Stromal cell of bone marrow (primary cell): Measurements from ENCODE around the gene INTS3.
"Not testable (repeated sequence)": the region's sequence is repeated elsewhere in the genome, so short reads cannot be mapped to it uniquely, and the experiment has no call there.

ENCODE experiments used
- DNase-seq: peaks from one replicate; pipeline ENCODE4 v3.0.0-alpha.2; 2012; ENCODE audit warnings: low read depth

Gene INTS3

DNA sequence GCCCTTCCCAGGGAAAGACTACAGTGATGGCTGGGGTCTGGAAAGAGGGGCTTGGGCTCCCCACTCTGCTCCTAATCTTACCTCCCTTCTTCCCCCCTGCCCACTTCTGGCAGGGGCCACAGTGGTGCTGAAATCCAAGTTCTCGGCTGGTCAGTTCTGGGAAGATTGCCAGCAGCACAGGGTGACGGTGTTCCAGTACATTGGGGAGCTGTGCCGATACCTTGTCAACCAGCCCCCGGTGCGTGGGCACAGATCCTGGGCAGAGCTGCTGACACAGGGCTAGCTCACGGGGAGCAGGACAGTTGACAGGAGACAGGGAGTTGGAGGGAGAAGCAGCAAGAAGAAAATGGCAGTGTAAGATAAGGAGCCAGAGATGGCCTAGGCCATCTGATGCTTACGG, 49.8 kb downstream of the INTS3 start:
- DNase-seq, result no peak

DNA sequence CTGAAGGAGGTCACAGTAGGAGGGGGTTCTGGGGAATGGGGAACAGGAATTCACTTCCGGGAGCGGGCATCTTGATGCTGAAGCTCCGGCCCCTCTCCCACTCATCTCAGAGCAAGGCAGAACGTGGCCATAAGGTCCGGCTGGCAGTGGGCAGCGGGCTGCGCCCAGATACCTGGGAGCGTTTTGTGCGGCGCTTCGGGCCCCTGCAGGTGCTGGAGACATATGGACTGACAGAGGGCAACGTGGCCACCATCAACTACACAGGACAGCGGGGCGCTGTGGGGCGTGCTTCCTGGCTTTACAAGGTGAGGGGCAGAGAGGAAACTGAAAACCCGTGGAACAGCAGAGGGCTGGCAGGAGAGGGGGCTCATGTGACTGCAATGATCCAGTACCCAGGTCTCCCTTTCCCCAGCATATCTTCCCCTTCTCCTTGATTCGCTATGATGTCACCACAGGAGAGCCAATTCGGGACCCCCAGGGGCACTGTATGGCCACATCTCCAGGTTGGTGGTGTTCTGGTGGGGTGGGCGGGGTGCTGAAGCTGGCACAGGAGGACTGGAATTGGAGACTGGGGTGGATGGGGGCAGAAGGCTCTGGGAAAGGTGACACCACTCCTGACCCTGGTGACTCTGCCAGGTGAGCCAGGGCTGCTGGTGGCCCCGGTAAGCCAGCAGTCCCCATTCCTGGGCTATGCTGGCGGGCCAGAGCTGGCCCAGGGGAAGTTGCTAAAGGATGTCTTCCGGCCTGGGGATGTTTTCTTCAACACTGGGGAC, 50.4 kb downstream of the INTS3 start:
- no peak for DNase-seq

DNA sequence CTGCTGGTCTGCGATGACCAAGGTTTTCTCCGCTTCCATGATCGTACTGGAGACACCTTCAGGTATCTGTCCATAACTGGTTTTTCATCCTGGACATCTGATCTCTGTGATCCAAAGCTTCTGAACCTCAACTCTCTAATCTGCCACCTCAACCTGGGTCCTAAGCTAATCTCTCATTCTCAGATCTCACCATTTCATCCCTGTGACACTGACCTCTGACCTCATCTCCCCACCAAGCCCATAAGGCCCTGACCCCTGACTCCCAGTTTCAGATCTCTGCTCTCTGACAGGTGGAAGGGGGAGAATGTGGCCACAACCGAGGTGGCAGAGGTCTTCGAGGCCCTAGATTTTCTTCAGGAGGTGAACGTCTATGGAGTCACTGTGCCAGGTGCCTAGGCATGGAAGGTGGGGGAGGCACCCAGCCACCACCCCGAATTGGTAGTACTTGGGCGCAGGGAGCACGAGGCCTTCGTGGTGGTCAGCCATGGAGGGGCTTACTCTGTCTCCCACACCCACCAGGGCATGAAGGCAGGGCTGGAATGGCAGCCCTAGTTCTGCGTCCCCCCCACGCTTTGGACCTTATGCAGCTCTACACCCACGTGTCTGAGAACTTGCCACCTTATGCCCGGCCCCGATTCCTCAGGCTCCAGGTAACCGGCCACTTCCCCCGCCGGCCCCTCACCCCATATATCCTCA, 51.1 kb downstream of the INTS3 start:
- DNase-seq, result no peak

DNA sequence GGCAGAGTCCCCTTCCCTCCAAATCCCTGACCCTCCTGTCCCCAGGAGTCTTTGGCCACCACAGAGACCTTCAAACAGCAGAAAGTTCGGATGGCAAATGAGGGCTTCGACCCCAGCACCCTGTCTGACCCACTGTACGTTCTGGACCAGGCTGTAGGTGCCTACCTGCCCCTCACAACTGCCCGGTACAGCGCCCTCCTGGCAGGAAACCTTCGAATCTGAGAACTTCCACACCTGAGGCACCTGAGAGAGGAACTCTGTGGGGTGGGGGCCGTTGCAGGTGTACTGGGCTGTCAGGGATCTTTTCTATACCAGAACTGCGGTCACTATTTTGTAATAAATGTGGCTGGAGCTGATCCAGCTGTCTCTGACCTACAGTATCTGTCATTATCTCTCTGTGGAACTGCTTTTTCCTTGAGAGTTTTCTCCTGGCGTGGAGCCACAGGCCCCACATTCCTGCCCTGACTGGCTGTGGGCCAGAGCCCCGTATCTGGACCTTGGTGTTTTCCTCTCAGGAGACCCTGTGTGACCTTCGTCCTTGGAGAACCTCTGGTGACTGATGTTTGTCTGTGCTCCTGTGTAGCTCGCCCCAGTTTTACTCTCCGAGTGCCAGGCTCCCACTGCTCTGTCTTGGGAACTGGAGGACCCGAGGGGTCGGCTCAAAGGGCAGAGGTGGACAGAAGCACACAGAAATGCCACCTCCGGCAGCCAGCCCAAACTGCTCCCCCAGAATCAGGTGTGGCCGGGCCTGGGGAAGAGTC, 52.1 kb downstream of the INTS3 start:
- no peak for DNase-seq

DNA sequence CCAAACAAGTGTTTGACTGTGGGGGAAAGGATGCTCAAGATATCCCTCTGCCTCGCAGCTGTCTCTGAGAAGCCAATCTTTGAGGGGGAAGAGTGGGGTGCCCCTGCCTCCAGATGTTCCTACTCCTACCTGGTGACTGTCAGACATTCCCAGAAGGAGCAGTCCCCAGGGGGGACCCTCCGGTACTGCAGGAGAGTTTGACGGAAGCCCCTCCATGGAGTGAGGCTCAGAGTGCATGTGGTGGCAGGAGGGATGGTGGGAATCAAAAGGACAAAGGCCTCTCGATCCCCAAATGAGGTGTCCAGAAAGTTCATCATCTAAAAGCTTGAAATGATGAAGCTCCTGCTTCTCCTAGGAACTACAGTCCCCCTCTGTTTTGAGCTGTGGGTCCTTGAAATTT, 52.7 kb downstream of the INTS3 start:
- DNase-seq, result no peak

DNA sequence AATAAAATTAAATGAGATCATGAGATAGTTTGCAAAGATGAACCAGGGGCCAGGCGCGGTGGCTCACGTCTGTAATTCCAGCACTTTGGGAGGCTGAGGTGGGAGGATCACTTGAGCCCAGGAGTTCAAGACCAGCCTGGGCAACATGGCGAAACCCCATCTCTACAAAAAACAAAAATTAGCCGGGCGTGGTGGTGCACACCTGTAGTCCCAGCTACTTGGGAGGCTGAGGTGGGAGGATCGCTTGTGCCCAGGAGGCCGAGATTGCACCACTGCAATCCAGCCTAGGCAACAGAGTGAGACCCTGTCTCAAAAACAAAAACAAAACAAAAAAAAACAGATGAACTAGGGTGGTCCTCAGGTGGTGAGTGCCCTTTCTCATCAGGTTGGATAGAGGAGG, 54.8 kb downstream of the INTS3 start:
- not testable (repeated sequence) for DNase-seq

DNA sequence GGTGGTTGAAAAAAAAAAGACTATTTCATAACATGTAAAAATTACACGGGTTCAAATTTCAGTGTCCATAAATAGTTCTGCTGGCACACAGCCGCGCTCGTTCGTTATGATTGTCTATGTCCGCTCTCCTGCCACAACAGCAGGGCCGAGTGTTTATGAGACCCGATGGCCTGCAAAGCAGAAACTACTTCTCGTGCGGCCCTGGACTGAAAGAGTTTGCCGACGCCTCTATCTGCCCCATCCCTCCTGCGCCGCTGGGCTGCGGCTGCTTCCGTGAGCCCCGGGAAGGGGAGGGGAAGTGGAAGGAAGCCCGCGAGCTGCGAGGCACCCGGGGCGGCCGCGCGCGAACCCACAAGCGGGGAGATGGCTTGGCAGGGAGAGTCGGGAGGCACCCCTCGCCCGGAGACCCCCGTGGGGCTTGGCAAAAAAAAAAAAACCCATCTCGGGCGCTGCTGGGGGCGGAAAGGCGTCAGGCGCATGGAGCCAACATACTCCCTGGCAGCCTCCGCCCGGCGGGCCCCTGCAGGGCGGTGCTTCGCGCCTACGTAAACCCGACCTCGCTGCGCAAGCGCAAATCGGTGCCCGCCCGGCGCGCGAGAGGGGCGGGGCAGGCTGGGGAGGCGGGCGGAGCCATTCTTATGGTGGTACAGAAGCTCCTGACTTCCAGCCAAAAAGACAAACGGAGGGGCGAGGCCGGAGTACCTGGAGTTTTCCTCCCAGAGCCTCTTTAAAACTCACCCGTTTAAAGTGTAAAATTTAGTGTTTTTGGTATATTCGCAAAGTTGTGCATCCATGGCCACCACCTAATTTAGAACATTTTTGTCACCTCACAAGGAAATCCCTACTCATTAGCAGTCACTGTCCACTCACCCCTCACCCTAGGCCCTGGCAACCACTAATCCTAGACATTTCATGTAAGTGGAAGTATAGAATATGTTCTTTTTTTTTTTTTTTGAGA, 55.7 kb downstream of the INTS3 start:
- peak; percentile 73 for DNase-seq

DNA sequence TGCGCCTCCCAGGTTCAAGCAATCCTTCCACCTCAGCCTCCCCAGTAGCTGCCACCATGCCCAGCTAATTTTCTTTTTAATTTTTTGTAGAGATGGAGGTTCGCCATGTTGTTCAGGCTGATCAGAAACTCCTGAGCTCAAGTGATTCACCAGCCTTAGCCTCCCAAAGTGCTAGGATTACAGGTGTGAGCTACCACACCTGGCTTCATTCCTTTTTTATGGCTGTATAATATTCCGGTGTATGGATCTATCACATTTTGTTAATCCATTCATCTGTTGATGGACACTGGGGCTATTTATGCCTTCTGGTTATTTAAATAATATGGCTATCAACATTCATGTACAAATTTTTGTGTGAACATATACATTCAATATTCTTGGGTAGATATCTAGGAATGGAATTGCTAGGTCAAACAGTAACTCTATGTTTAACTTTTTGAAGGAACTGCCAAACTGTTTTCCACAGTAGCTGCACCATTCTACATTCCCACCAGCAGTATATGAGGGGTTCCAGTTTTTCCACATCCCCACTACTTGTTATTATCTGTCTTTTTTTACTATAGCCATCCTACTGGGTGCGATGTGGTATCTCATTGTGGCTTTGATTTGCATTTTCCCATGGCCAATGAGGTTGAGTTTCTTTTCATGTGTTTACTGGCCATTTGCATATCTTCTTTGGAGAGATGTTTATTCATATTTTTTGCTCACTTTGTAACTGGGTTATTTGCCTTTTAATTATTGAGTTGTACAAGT, 58.4 kb downstream of the INTS3 start:
- DNase-seq, result no peak

DNA sequence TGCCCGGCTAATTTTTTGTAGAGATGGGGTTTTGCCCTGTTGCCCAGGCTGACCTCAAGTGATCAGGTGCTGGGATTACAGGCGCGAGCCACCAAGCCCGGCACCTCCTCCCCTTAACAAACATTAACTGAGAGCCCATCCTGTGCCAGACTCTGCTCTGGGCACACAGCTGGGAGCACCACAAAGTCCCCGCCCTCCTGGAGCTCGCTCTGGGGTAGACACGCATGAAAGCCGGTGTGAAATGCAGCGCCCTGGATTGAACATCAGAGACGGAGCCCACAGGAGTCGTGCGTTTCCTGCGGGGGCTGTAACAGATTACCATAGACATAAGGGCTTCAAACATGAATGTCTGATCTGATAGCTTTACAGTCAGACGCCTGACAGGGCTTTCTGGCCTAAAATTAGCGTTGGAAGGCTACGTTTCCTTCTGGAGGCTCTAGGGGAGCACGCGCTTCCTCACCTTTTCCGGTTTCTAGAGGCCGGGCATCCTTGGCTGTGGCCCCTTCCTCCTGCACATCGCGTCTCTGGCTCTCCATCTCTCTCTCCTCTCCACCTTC, 61.7 kb downstream of the INTS3 start:
- DNase-seq, result no peak

DNA sequence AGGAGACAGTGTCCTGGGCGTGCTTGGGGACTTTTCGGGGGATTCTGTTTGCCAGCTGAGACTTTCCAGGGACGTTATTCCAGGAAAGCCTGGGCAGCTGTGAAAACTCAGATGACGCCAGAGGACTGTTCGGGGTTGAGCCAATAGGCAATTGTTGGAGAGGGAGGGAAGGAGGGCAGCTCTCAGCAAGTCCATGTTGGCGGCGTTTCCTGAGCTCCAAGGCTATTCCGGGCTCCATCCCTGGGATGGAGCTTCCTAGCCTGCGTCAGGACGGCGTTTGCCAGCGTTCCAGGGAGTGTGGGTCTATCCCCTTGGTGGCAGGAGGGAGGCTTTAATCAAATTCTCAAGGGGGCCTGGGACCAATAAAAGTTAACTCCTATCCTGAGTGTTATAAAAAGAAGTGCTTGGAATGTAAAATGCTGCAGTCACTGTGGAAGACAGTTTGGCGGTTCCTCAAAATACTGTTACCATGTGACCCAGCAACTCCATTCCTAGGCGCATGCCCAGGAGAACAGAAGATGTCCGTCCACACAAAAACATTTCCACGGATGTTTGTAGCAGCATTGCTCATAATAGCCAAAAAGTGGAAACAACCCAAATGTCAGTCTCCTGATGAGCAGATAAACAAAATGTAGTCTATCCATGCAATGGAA, 62.6 kb downstream of the INTS3 start:
- DNase-seq, result peak; percentile 84

DNA sequence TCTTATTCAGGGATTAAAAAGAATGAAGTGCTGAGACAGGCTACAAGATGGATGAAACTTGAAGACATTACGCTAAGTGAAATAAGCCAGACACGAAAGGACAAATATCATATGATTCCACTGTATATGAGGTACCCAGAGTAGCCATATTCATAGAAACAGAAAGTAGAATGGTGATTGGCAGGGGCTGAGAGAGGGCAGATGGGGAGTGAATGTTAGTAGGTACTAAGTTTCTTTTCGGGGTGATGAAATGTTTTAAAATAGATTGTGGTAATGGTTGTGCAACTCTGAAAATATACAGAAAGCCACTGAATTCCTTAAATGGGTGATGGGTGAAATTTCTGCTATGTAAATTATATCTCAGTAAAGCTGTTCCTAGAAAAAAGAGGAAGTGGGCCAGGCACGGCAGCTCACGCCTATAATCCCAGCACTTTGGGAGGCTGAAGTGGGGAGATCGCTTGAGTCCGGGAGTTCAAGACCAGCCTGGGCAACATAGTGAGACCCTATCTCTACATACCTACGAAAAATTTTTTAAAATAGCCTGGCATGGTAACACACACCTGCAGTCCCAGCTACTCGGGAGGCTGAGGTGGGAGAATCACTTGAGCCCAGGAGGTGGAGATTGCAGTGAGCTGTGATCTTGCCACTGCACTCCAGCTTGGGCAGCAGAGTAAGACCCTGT, 63.3 kb downstream of the INTS3 start:
- DNase-seq, result peak; percentile 84

DNA sequence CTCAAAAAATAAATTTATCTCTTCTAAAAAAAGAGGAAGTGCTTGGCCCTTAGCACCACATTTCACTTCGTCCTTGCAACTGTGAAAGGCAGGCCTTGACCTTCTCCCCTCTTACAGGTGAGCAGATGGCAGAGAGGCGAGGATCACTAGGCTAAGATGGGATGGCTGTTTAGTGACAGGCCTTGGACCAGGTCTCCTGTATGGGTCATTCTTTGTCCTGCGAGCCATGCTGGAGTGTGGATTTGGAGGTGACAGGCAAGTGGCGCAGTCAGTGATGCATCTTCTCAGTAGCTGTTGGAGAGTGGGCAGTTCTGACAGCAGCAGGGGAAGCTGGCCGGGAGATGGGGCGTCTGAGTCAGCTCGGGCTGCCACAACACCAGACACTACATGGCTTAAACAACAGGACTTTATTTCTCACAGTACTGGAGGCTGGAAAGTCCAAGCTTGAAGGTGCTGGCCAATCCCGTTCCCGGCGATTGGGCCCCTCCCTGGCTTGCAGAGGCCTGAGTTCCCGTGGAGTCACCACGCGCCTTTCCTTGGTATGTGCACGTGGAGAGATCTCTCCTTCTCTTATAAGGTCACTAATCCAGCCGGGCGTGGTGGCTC, 63.9 kb downstream of the INTS3 start:
- DNase-seq, result no peak

DNA sequence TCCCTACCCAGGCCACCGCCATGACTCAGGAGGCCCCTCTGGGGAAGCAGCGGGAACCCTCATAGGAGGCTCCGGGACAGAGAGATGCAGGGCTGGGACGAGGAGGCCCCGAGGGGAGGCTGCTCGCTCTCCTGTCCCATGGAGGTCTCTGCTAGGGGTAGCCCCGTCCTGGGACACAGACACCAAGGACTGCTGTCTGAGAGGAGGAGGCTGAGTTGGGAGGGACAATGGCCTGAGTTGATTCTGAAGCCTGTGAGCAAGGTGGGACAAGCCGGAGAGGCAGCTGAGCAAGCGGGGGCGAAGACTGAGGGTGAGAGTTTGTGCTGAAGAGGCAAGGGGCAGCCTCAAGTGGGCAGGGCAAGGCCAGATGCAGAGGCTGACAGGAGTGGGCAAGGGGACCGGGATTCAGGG, 64.8 kb downstream of the INTS3 start:
- DNase-seq, result no peak

DNA sequence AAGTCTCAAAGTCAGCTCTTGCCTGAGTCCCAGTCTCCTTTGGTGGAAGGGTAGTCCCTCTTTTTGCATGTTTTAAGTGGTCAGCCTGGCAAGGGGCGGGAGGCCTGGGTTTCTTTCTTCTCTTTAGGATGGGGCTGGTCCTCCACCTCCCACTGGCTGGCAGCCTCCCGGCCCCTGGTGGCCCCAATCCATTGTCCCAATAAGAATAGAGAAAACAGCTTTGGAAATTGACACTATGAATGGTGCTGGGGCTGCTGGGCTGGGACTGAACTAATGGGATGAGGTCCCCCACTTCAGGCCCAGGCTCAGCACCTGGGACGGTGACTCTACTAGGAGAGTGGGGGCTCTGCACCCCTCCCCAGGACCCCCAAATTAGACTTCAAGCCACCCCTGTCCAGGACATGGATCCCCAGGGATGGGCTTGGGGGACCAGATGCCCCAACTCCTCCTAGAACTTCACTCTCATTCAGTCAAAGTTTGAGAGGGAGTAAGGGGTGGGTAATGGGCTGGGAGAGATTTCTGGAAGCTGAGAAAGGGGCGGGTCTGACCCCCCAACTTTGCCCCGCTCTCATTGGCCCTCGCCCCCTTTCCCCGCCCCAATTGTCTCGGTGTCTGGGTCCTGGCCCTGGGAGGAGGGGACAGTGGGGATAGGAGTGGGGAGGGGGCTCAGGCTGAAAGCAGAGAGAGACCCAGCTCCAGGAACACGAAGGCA, 65.6 kb downstream of the INTS3 start:
- DNase-seq, result no peak

DNA sequence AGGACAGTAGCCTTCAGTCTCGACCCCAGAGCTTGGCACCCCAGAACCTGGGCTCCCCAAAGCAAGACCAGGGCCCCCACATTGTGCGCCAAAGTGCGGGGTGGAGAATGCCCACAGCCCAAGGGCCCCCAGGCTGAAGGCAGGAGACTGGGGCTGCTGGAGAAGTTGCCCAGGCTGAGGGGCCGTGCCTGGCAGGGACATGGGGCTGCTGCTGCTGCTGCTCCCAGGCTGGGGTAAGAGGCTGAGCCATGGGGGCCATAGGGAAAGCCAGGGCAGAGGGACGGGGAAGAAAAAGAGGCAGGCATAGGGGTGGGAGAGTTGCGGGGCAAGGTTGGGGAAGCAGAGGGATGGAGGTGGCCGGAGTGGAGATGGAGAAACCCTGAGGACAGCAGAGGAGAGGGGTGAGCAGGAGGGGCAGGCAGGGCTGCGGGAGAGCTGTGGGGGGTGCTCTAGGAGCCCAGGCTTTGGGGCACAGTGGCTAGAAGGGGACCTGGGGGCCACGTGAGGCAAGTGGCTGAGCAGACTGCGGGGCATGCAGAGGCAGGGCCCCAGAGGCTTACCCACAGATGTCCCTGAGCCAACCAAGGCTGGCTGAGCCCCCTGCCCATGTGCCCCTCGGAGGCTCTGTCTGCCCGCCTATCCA, 66.2 kb downstream of the INTS3 start:
- no peak for DNase-seq

DNA sequence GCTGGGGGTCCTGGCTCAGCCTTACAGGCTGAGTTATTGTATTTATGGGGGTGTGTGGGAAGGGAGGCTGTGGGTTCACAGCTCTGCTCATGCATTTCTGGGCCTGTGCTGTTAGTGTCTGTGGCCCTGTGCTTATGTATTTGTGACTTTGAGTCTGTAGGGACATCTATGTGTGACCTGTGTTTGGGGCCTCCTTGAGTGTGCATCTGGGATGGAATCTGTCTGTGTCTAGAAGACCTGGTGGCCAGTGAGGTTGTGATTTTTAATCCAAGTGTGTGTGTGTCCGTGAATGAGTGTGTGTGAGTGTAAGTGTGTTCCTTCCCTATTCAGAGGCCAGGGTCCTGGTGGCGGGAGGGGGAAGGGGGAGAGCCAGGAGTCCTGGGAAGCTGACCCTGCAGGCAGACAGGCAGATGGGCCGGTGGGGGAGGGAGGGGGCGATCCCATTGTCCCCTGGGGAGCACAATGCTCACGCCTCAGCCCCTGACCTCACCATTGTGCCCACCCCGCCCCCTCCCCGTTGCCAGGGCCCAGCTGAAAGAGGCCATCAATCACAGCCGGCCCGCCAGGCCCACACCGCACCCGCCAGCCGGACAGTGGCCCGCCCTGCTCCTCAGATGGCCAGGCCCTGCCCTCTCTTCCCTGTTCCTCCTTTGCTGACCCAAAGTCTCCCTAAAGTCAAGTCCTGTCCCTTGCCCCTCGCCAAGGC, 66.9 kb downstream of the INTS3 start:
- no peak for DNase-seq

DNA sequence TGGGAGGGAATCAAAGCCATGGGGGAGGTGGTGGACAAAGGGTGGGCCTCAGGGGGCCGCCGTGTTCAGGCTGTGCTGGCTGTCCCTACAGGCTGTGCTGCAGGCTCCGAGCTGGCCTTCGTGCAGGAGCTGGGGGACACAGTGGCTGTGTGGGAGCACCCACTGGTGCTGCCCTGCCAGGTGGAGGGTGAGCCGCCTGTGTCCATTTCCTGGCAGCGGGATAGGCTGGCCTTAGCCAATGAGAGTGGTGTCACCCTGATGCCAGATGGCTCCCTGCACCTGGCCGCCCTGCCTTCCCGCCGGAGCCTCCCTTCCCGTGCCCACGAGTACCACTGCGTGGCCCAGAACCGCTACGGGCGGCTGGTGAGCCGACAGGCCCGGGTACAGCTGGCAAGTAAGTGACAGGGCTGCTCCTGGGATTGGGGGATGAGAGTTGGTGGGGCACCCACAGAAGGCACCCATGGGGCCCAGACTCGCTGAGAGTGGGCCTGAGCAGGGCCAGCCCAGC, 67.5 kb downstream of the INTS3 start:
- no peak for DNase-seq
